GM18858 (cell line): ENCODE results near the gene ANKRD44.
A peak's percentile ranks its signal among the peaks of the same experiment; 100 is the strongest.

Source experiments
- ATAC-seq: cut with Tn5 transposase; IDR thresholded peaks from one replicate; pipeline ENCODE4 v1.9.1; 2021; ENCODE audit not compliant: unreplicated experiment

ANKRD44 gene

DNA sequence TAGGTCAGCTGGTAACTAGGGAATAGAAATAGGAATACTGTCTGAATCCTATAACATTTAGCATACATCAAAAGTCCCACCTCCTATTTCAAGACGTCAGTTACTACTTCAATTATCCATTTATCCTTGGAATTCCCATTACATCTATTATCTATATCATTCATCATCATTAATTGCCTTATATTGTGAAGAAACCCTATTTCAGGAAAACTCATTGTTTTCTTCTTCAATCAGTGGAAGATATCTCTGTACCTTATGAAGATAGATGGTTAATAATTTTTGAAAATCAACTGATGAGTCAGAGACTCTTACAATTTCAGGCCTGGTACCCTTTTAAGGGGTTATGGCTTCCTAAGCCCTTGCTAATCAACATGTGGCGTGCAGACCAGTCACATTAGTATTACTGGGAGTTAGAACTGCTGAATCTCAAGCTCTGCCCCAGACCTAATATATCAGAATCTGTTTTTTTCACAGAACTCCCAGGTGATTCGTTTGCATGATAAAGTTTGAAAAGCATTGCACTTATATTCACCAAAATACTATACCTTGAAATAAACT lies 314.7 kb downstream of the ANKRD44 start:
- no peak for ATAC-seq

DNA sequence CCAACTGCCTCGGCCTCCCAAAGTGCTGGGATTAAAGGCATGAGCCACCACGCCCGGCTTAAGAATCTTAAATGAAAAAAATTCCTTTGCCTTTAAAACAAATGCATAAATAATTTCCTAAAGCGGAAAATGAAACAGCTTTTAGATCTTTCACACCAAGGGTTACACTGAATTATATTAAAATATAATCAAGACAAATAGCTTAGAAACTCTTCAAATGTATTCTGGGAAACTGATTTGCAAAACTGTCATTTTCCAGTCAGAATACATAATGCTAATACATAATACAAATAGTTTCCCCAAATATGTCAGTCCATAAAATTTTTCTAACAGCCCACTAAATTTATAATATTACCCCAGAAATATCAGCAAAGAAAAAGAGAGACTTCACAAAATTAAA lies 315.8 kb downstream of the ANKRD44 start:
- no peak for ATAC-seq

DNA sequence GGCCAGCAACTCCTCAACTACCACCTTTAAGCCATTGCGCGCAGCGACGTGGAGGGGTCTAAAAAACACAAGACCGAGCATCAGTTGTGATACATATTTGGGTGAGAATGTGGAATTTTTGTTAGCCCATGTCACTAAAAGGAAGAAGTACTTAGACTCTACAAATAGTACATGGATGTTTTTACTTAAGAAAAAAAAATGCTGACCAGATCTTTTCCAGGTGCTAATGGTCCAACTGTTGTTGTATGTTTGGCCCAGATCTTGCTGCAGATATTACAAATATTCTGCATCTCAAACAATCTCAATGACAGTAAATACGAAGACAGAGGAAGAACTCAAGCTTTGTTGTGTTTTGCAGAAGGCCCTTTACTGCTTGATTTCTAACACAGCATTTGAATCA lies 317.0 kb downstream of the ANKRD44 start:
- no peak for ATAC-seq

DNA sequence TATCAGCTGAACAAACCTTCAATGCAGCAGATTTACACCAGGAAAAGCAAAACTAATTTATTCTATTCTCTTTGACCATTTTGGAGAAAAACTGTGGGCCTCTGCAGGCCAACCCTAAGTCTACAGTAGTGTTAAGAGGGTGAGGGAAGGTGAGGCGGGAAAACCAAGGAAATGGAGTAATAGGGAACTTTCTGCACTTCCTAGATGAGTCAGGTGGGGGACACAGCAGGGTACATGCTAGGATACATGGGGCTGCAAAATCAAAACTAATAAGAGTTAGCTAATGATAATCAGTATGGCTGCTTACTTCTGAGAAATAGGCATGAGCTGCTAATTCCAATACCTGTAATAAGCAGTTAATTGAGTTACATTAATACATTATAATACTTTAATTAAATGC lies 318.1 kb downstream of the ANKRD44 start:
- no peak for ATAC-seq

DNA sequence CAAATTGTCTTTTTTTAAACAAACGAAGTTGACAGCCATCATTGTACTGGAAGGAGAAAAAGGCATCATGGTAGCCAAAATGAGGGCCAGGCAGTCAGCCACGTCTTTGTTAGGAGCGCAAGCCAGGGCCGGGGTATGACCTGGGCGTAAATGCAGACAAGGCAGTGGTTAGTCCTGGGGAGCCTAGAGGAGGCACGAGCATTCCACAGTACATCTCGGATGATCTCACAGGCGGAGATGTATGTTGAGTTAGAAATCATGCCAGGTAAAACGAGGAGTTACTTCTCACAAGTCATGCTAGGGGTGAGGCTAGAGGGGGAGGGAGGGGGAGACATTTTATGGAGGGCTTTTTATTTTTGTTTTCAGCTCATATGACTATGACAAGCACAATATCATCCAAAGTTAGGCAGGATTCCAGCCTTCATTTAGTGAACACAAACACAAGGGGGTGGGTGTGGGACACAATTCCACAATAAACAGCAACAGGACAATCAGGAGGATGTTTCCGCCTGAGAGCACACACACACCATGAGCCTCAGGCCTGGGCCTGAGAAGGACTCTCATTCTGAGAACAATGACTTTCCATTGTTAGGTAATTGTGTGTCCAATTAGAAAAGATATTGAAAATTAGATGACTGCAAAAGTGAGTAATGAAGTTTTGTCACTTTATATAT lies 319.7 kb downstream of the ANKRD44 start:
- ATAC-seq, result no peak

DNA sequence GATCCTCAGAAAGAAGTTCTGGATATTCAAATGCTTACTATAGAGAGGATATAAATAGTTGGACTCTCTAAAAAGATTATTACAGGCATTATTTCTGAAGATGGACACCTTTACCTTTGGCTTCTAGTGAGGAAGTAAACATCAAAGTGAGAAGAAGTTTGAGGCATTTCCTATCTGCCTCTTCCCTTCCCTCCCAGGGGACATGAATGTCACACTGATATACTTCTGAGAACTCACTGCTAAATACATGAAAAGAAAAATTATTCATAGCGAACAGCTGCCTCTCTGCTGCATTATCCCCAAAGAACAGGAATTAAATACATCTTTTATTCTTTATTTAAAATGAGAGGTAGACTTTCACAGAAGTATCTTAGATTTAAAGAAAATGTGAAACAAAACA lies 320.5 kb downstream of the ANKRD44 start:
- ATAC-seq, result no peak

DNA sequence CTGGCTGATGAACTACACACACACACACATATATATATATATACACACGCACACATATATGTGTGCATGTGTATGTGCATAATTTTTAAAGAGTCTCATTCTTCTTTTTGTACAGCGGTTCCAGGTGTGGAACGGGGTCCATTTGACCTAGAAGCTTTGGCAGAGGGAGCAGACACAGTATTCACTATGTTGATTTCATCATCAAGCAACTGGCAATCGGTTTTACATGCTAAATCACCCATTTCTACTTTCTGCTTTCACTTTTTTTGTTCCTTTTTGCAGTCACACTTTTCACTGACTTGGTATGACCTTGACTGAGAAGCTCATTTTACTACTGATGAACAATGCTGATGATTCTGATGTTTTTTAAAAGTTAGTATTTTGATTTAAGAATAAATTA lies 321.1 kb downstream of the ANKRD44 start:
- ATAC-seq, result no peak

DNA sequence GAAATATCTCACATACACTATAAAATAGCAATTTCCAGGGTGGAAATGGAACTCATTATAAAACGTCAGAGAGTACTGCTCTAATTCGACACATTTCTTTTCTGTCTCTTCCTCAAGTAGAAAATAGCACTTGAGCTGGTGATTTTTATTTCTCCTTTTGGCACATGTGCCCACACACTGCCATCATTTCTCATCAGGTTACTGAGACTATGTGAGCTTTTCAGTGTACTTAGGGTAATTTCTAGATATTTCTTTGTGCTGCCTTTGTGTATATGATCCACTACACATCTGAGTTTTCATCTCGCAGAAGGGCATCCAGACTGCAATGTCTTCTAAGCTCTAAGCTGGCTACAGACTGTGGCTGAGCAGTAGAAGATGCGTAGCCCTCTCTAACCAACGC lies 321.9 kb downstream of the ANKRD44 start:
- ATAC-seq, result no peak

DNA sequence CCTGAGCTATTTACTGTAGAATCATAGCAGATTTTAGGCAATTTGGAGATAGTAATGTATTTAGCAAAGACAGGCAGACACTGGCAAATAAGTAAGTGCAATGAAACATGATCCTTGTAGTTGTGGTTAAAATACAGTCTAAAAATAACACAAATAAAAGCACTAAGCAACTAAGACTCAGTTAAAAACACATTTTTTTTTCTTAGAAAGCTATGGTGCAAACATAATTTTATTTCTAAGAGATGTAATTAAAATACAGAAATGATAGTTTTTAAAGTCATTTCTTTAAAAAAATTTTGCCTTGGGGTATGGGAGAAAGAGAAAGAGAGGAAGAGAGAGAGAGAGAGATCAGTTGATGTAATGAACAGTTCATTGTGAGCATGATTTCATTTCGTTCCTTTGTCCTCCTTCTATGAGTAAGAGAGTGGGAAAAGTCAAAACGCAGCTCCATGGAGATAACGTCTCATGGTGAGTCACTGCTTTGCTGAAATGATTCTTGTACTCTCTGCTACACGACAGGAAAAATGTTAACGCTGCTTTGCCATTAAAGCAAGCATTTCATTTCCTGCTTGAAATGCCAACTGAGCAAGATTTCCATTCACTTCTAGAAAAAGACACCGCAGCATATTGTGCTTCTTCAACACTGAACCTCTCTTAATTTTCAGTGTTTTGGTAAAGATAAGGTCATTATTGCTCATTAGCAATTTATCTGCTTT lies 322.8 kb downstream of the ANKRD44 start:
- peak; percentile 58 for ATAC-seq

DNA sequence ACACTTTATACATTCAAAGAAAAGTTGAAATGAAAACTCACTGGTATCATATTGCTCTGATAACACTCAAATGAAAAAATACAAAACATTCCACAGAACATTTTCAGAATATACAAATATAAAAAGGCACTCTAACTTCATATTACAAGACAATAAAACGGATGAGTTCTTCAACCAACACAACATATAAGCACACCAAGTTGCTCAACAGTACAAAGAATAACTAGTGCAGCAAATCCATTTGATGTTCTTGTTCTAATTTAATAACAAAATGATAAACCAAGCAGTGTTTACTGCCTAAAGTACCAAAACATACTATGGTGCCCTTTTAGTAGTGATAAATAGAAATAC lies 323.3 kb downstream of the ANKRD44 start:
- ATAC-seq, result no peak

DNA sequence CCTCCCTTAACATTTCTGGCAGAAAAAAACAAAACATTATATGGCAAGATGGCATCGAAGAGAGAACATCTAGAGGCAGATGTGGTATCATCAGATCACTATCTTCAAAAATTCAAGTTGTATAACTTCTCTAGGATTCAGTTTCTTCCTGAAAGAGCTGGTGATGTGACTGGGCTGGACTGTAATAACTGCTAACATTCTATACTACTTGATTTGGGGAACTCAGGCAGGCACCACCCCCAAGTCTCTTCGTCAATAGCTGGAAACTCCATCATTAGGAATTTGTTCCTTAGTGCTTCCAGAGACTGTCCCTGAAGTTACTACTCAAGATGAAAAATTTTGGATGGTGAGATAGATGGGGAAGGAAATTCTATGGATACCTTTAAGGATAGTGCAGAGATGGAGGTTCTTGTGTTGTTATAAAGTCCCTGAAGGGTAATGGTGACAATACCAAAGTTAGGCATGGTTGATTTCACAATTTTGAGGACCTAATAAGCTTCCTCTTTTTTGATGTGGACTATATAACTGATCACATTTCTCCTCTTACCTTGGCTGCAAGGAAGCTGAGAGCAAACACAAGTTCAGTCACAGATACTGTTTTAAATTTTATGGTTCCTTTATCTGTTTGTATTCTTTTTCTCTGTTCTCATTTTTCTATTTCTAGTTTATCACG lies 324.9 kb downstream of the ANKRD44 start:
- ATAC-seq, result no peak

DNA sequence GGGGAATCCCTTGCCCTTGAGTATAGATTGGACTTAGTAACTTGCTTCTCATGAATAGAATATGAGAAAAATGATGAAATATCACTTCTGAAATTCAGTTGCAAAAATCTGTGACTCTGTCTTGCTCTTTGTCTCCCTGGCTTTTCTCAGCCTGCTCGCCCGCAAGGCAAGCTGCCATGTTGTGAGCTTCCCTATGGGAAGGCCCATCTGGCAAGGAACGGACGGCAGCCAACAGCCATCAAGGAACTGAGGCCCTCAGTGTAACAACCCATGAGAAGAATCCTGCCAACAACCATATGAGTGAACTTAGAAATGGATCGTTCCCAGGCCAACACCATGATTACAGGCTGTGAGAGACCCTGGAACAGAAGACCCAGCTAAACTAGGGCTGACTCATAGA lies 325.7 kb downstream of the ANKRD44 start:
- ATAC-seq, result no peak

DNA sequence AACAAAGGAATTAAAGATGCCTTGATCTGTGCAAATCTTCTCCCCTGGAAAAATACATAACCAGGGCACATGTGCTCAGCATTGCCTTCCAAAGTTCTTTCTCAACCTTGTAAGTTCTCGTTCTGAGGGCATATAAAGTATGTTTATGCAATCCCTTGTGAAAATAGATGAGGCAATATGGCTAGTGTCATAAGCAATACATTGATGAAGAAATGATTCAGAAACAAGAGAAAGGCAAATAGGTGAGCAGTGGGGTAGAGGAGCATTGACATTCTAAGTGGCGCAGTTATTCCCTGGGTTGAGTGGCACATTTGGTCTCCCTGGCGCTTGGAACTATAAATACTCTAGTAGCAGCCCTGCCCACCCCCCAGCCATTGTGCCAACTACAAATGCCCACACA lies 326.6 kb downstream of the ANKRD44 start:
- ATAC-seq, result no peak

DNA sequence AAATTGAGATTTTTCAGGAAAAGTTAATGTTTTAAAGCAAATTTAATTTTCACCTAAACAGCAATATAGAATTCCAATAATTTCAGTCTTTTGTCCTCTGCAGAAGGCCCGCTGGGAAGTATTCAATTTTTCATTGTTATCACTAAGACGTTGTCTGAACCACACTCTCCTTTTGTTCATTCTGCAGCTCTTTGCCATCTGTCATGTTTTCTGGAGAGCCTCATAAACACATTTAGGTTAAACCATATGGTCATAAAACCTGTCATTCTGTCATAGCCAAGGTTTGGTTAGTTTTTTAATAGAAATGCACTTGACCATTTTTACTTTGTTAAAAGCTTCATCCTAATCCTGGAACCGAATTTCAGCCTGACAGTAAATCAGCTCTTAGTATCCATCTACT lies 330.1 kb downstream of the ANKRD44 start:
- ATAC-seq, result no peak

DNA sequence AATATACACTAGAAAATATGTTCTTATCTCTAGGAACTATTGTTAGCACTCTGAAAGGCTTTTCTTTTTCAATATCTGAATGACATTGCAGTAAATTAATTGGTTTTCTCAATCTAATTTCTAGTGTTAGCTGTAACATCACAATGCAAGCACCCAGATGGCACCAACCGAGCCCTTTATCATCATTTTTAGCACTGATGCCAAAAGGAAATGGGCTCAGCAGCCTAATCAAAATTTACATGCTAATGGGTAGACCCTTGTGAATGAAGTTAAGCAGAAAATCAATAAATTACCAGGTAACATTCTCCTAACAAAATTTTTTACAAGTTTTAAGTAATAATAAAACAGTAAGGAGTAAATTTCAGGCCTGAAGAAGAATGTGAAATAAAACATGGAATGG lies 330.6 kb downstream of the ANKRD44 start:
- no peak for ATAC-seq

DNA sequence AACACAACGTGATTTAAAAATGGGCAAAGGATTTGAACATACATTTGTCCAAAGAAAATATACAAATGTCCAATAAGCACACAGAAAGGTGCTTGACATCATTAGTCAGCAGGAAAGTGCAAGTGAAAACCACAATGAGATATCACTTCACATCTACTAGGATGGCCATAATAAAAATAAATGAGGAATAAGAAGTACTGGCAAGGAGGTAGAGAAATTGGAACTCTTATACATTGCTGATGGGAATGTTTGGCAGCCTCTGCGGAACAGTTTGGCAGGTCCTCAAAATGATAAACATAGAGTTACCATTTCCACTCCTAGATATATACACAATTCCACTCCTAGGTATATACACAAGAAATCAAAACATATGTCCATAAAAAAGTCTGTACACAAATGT lies 333.1 kb downstream of the ANKRD44 start:
- ATAC-seq, result no peak

DNA sequence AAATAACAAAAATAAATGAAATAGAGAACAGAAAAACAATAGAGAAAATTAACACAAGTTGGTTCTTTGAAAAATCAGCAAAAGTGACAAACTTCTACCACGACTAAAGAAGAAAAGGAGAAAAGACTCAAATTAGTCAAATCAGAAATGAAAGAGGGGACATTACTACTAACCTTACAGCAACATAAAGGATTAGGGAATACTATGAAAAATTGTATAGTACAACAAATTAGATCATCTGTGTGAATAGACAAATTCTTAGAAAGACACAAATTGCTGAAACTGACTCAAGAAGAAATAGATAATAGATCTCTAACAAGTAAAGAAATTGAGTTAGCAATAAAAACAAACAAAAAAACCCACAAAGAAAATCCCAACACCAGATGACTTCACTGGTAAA lies 335.6 kb downstream of the ANKRD44 start:
- ATAC-seq, result no peak

DNA sequence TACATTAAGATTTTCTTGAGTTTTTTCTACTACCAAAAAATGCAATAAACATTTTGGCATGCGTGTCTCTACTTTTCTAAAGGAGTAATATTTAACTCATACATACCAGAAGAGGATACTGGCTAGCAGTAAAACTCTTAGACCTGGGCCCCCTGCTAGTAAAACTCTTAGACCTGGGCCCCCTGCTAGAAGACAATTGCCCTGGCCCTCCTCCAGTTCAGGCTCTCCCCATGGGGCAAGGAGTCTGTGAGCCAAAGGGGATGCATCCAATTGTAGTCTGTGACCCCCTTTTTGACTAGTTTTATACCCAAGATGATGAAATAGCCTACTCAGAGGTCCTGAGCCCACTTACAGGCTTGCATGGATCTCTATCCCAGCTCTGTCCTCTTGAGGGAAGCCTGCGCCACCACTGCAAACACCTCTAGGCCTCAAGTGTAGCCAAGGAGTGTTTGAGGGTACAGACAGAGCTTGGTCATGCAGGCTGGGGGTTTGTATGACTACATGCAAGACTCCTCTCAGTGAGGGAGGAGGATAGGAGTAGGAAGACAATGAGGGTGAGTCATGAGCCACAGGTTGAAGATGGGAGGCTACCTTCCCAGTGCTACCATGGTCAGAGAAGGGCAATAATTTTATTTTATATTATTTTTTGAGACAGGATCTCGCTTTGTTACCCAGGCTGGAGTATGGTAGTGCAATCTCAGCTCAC lies 338.9 kb downstream of the ANKRD44 start:
- no peak for ATAC-seq

DNA sequence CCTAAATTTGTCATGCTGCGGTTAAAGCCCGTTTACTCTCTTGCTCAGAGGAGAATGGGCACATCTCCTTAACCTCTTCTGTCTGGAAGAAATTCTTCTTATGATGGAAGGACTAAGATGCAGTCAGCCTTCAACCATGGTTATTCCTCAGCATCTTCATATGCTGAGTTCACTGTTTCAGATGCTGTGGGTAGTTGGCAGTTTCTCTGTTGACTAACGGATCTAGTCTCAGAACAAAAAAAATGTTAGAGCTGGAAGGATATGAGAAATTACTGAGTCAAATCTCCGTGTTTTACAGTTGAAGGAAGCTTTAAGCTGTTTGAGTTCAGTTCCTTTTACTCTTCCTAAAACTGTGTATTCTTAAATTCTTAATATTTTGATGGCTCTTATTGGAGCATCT lies 340.5 kb downstream of the ANKRD44 start:
- no peak for ATAC-seq

DNA sequence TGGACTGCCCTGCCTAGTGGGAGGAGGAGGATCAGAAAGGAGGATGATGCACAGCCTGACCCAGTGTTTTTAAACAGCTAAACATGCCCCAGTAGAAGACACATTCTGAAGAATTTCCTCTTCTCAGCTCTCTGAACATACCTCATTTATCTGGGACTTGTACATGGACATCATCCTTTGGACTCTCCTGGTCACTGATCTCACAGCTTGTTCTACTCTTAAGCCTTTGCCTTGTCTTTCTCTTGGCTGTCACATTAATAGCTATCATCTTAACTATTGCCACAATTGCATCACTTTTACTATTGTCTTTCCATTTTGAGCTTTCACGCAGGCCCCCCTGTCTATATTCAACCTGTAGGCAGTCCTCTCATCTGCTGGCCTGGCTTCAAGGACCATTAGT lies 342.1 kb downstream of the ANKRD44 start:
- ATAC-seq, result no peak

DNA sequence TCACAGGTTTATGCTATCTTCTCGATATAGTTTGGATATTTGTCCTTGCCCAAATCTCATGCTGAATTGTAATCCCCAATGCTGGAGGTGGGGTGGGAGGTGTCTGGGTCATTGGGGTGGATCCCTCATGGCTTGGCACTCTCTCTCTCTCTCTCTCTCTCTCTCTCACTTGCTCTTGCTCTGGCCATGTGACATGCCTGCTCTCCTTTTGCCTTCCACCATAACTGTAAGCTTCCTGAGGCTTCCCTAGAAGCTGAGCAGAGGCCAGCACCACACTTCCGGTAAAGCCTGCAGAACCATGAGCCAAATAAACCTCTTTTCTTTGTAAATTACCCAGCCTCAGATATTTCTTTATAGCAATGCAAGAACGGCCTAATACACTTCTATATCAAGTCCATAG lies 342.8 kb downstream of the ANKRD44 start:
- ATAC-seq, result no peak

DNA sequence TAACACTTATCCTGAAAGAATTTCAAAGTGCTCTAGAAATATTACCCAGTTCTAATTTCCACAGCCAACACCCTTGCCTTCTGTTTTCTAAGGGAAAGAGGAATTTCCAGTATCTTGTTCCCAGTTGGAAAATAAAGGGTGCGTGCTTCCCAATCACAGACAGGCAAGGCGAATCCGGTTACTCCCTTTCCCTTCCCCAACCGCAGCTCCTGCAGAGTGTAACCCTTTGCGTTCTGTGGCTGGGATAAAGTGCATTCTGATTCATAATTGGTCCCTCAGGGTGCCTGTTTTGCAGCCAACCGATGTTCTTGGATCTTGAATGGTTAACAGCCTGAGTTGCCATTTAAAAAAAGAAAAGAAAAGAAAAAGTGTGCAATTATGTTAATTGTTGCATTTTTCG lies 343.5 kb downstream of the ANKRD44 start:
- ATAC-seq, result no peak
